K562 (cell line): Measurements from ENCODE around the gene GDF9. TPM values are rescaled to one million over a fixed set of nuclear protein-coding genes. Genes with fewer than 3 reads are reported as not detected.

Source experiments
- ATAC-seq: fragments of 200-7000 bp; cut with Tn5 transposase; 3 replicates; pipeline ENCODE4 v1.9.1; 2020; ENCODE audit warnings: moderate library complexity
- BruUV-seq: library from RNA; stranded (reverse); fragments of 400-500 nt; replicated peaks from 2 replicates; lab custom pipeline; 2021; lab: Mats Ljungman, UMichigan
- CTCF ChIA-PET: fragments of 300-600 bp; formaldehyde crosslinking; extraction: SDS; loops from one replicate; lab custom pipeline; 2021; ENCODE audit warnings: low intra/inter-chr PET ratio; lab: Yijun Ruan, JAX
- POLR2A ChIA-PET: fragments of 300-600, 350-650 bp; sonication (Branson Sonifier 250); formaldehyde crosslinking; extraction: SDS; loops from one replicate; lab custom pipeline; 2021; ENCODE audit warnings: antibody characterized with exemption, inconsistent platforms; lab: Yijun Ruan, JAX
- DNase-seq, 4 experiments: peaks; one replicate each; pipeline versions ENCODE4 v3.0.0 to v3.0.0-alpha.2; 2011 to 2018; ENCODE audit warnings: low spot score in 3 of 4, mixed read lengths in 3 of 4; ENCODE audit errors: extremely low read depth in 1 of 4
- FAIRE-seq: peaks from 2 replicates; lab custom pipeline; 2011; peaks lifted over from hg19 to GRCh38; lab: Jason Lieb, UNC
- H2AFZ ChIP-seq: 2 replicates; pipeline ENCODE4 v1.6.0; 2011; ENCODE audit warnings: low read depth, low read length, control low read depth, inconsistent platforms
- H3K27ac ChIP-seq: fragments of 200-600 bp; 3 replicates; pipeline ENCODE4 v1.8.0; 2011; ENCODE audit warnings: low read depth, mild to moderate bottlenecking, control low read depth, inconsistent platforms, low read length, moderate library complexity, mixed read lengths; ENCODE audit errors: extremely low read depth
- H3K27me3 ChIP-seq, 2 experiments: fragments of 300-600 bp in 1 of 2; 2 replicates in 1 of 2; 3 replicates in 1 of 2; pipeline versions ENCODE4 v1.6.0 to v1.8.0; 2011; ENCODE audit warnings: inconsistent platforms in 2 of 2, low read length in 2 of 2, mild to moderate bottlenecking in 1 of 2, mixed read lengths in 1 of 2, moderate library complexity in 1 of 2; ENCODE audit not compliant: control insufficient read depth in 2 of 2, insufficient read depth in 2 of 2
- H3K36me3 ChIP-seq: fragments of 300-600 bp; 3 replicates; pipeline ENCODE4 v1.8.0; 2011; ENCODE audit warnings: mild to moderate bottlenecking, low read length, inconsistent platforms; ENCODE audit not compliant: control insufficient read depth, insufficient read depth
- H3K4me1 ChIP-seq, 2 experiments: fragments of 200-600 bp in 1 of 2; replicated peaks in 1 of 2; 2 replicates in 1 of 2; 3 replicates in 1 of 2; pipeline versions ENCODE4 v1.5.1 to v1.8.0; 2011; ENCODE audit warnings: inconsistent platforms in 2 of 2, low read length in 2 of 2, mild to moderate bottlenecking in 1 of 2, mixed read lengths in 1 of 2, moderate library complexity in 1 of 2; ENCODE audit not compliant: control insufficient read depth in 2 of 2, insufficient read depth in 2 of 2
- H3K4me2 ChIP-seq: 2 replicates; pipeline ENCODE4 v1.6.1; 2011; ENCODE audit warnings: low read length, control low read depth, inconsistent platforms, mixed read lengths; ENCODE audit not compliant: insufficient read depth
- H3K4me3 ChIP-seq: fragments of 200-600 bp; sonication (generic), shearing (Covaris generic); 2 replicates; pipeline ENCODE4 v1.5.1; 2016; ENCODE audit warnings: control low read depth, inconsistent platforms
- H3K79me2 ChIP-seq: fragments of 200-600 bp; 3 replicates; pipeline ENCODE4 v1.8.0; 2011; ENCODE audit warnings: low read length, inconsistent platforms; ENCODE audit not compliant: control insufficient read depth, insufficient read depth
- H3K9ac ChIP-seq, 2 experiments: 2 replicates each; pipeline versions ENCODE4 v1.6.0 to v1.6.1; 2011; ENCODE audit warnings: low read depth in 2 of 2, low read length in 2 of 2, control low read depth in 1 of 2, inconsistent platforms in 1 of 2, mild to moderate bottlenecking in 1 of 2, mixed read lengths in 1 of 2; ENCODE audit not compliant: insufficient read depth in 1 of 2
- H3K9me1 ChIP-seq: one replicate; pipeline ENCODE4 v1.6.0; 2011; ENCODE audit warnings: inconsistent platforms, mild to moderate bottlenecking, low read length, moderate library complexity; ENCODE audit not compliant: control insufficient read depth, insufficient read depth
- H3K9me3 ChIP-seq: replicated peaks from 2 replicates; pipeline ENCODE4 v1.5.1; 2011; ENCODE audit warnings: low read depth, low read length, inconsistent platforms; ENCODE audit not compliant: control insufficient read depth, insufficient read depth
- H4K20me1 ChIP-seq: replicated peaks from 2 replicates; pipeline ENCODE4 v1.6.1; 2011; ENCODE audit warnings: low read length, inconsistent platforms, mixed read lengths; ENCODE audit not compliant: control insufficient read depth, insufficient read depth
- BCOR ChIP-seq: fragments of 450-650 bp; IDR thresholded peaks from 2 replicates; pipeline ENCODE4 v1.6.1; 2016
- BRF1 ChIP-seq: IDR thresholded peaks from 3 replicates; pipeline ENCODE4 v1.6.1; 2011; ENCODE audit warnings: borderline replicate concordance, mild to moderate bottlenecking; ENCODE audit not compliant: insufficient read length; ENCODE audit errors: extremely low read depth
- MCM5 ChIP-seq: fragments of 450-650 bp; IDR thresholded peaks from 2 replicates; pipeline ENCODE4 v1.6.1; 2016; ENCODE audit warnings: low read depth
- MYC ChIP-seq, 2 experiments: fragments of 250-450 bp in 1 of 2; sonication (Bioruptor Pico) in 1 of 2; IDR thresholded peaks; 2 replicates each; pipeline versions ENCODE4 v1.5.1 to v1.6.1; 2012 to 2021; ENCODE audit warnings: low read depth in 2 of 2, borderline replicate concordance in 1 of 2, improper control_type of control experiment in 1 of 2, low read length in 1 of 2, mild to moderate bottlenecking in 1 of 2, moderate library complexity in 1 of 2
- RFX5 ChIP-seq: IDR thresholded peaks from 2 replicates; pipeline ENCODE4 v1.6.1; 2011; ENCODE audit warnings: low read depth, mild to moderate bottlenecking, improper control_type of control experiment, low read length
- SAFB2 ChIP-seq: fragments of 200-400 bp; formaldehyde crosslinking; IDR thresholded peaks from 2 replicates; pipeline ENCODE4 v1.6.1; 2018; ENCODE audit warnings: borderline replicate concordance, low read length, low read depth, moderate library complexity; ENCODE audit not compliant: severe bottlenecking
- ZBTB9 ChIP-seq: fragments of 450-650 bp; formaldehyde crosslinking; IDR thresholded peaks from 2 replicates; pipeline ENCODE4 v1.4.0; 2020; ENCODE audit warnings: mild to moderate bottlenecking, moderate library complexity
- ZNF316 ChIP-seq: fragments of 450-650 bp; IDR thresholded peaks from 2 replicates; pipeline ENCODE4 v1.6.1; 2016
- WGBS: fragments of 100-300 bp; shearing (Covaris generic); methylation state at CpG from one replicate; pipeline ENCODE4 v1.1.6; 2016; ENCODE audit warnings: low coverage, mixed read lengths; ENCODE audit not compliant: insufficient coverage; ENCODE audit errors: missing lambda C conversion rate; 5-methylcytosine and 5-hydroxymethylcytosine counted together
- in situ Hi-C: fragments of 300-500 bp; cut with MboI; formaldehyde crosslinking; loops from 4 replicates; pipeline ENCODE4 v1.15.0; 2018; ENCODE audit warnings: inconsistent platforms, mixed read lengths
- intact Hi-C: fragments of 100-400 bp; cut with micrococcal nuclease; formaldehyde crosslinking; loops from 2 replicates; pipeline ENCODE4 v1.14.2; 2022
- polyA plus RNA-seq, 8 experiments: library from polyadenylated mRNA; depleted of rRNA in 4 of 8; stranded (reverse) in 5 of 8; unstranded in 3 of 8; fragments of >200 nt; fragmentation: Nextera tagmentation in 2 of 8; fragmentation: Illumina TruSeq in 1 of 8; extraction: Ambion mirVana in 2 of 8; extraction: Trizol in 1 of 8; gene quantifications; 2 replicates each; pipeline versions ENCODE4 v1.2.1 to v1.2.3, GENCODE V29; 2011 to 2014; ENCODE audit warnings: inconsistent platforms in 1 of 8, missing spikeins in 1 of 8
- total RNA-seq, 7 experiments: library from RNA; depleted of rRNA in 6 of 7; stranded (reverse); fragments of >200 nt in 6 of 7; fragmentation: Illumina TruSeq in 2 of 7; extraction: Trizol in 2 of 7; gene quantifications; 2 replicates each; pipeline versions ENCODE4 v1.2.1 to v1.2.3, GENCODE V29; 2011 to 2021; ENCODE audit warnings: low replicate concordance in 1 of 7

The GDF9 gene
- total and polyA plus RNA-seq, 9 of the 15 experiments (the other 6 are each of a cell fraction or from before 2014, with no cell fraction given) = 0.10 to 0.70 (median 0.20) TPM; not detected in 1

- FAIRE-seq = no peak
- TF ChIP-seq MYC (IDR thresholded peaks at IDR 0.05; ENCODE audit: low read depth, low read length) = no peak
- no peak for TF ChIP-seq MYC (CRISPR knock-in tag; IDR thresholded peaks at IDR 0.05; ENCODE audit: borderline replicate concordance, low read depth)
- no peak for TF ChIP-seq BCOR
- no peak for TF ChIP-seq MCM5
- TF ChIP-seq RFX5 = no peak
- no peak for TF ChIP-seq ZBTB9 (CRISPR knock-in tag)
- TF ChIP-seq BRF1 = no peak
- no peak for TF ChIP-seq SAFB2
- no peak for TF ChIP-seq ZNF316
Observed at GRCh38 chr5:132832612-132833011, 33.7 kb downstream of the GDF9 start.

More at GRCh38 chr5:132832612-132833011, 33.7 kb downstream of the GDF9 start:
- ATAC-seq (no peak), DNase-seq (no peak)
- WGBS = 98% methylated on average over 4 of the region's 5 CpGs
- Histone ChIP-seq H3K27ac (no peak overlapping the region), H3K4me2 (no peak overlapping the region), H3K9me1 (no peaks in the 10 kb centered on the region), H3K27me3 (no peaks in the 10 kb centered on the region), H4K20me1 (no peaks in the 10 kb centered on the region), H2AFZ (no peak overlapping the region), H3K4me1 (peaks cover 20 to 27% of the 10 kb centered on the region in 2 experiments; a peak in 4 of 5 replicates), H3K79me2 (peaks cover 23% of the 10 kb centered on the region), H3K36me3 (peaks cover 11% of the 10 kb centered on the region; the same call in 1 of the 3 replicates), H3K9ac (no peak overlapping the region), H3K4me3 (no peak overlapping the region), H3K9me3 (no peaks in the 10 kb centered on the region)
- CTCF ChIA-PET = no interaction called here
- BruUV-seq = no TSS peak
- in situ Hi-C loops (no loop called here), intact Hi-C loops (no loop called here)
- POLR2A ChIA-PET = interaction anchor here (0.5 to 2.0 kb wide), 3 partner anchors 10 to 53 kb away, joined by 3 to 7 read pairs (median 4); no protein-coding TSS in a partner anchor
